Measurements from ENCODE around the gene SYNJ2.

The SYNJ2 gene

DNA sequence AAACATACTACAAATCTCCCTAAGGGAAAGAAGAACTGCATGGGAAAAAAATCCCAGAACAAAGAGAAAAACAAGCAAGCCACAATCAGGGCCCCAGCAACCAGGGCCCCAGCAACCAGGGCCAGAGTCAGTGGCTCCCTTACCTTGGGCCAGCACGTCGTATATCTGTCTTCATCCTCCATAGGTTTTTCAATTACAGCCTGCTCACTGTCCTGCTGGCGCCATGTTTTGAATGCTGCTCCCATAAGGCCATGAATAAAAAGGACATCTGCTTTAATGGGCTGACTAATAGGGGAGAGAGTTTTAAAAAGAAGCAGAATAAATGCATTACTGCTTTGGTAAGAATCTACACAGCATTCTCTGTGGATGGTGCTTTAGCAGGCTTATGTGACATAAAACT lies 137.2 kb downstream of the SYNJ2 start:
- TF ChIP-seq, protein P1, sequence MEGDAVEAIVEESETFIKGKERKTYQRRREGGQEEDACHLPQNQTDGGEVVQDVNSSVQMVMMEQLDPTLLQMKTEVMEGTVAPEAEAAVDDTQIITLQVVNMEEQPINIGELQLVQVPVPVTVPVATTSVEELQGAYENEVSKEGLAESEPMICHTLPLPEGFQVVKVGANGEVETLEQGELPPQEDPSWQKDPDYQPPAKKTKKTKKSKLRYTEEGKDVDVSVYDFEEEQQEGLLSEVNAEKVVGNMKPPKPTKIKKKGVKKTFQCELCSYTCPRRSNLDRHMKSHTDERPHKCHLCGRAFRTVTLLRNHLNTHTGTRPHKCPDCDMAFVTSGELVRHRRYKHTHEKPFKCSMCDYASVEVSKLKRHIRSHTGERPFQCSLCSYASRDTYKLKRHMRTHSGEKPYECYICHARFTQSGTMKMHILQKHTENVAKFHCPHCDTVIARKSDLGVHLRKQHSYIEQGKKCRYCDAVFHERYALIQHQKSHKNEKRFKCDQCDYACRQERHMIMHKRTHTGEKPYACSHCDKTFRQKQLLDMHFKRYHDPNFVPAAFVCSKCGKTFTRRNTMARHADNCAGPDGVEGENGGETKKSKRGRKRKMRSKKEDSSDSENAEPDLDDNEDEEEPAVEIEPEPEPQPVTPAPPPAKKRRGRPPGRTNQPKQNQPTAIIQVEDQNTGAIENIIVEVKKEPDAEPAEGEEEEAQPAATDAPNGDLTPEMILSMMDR (IDR thresholded peaks at IDR 0.05; ENCODE audit: low read depth, low read length), result no peak
- no peak for TF ChIP-seq EZH2phosphoT487 (IDR thresholded peaks at IDR 0.05; ENCODE audit: low read depth)
- Histone ChIP-seq H3K79me2 (ENCODE audit: low read length) (no peaks in the 10 kb centered on the region), H3K4me2 (ENCODE audit: low read length) (no peak overlapping the region), H3K27me3 (ENCODE audit: low read depth, low read length) (no peaks in the 10 kb centered on the region), H3K4me1 (ENCODE audit: low read length) (no peaks in the 10 kb centered on the region), H3K9ac (ENCODE audit: low read length) (no peak overlapping the region), H3K27ac (ENCODE audit: low read length) (no peak overlapping the region), H4K20me1 (ENCODE audit: insufficient read depth, low read length) (no peaks in the 10 kb centered on the region), H2AFZ (ENCODE audit: low read depth, low read length) (no peak overlapping the region), H3K9me3 (ENCODE audit: insufficient read depth, low read length) (no peaks in the 10 kb centered on the region), H3K36me3 (replicated peaks; ENCODE audit: low read depth, low read length) (no peaks in the 10 kb centered on the region), H3K4me3 (ENCODE audit: low read length) (no peak overlapping the region)

DNA sequence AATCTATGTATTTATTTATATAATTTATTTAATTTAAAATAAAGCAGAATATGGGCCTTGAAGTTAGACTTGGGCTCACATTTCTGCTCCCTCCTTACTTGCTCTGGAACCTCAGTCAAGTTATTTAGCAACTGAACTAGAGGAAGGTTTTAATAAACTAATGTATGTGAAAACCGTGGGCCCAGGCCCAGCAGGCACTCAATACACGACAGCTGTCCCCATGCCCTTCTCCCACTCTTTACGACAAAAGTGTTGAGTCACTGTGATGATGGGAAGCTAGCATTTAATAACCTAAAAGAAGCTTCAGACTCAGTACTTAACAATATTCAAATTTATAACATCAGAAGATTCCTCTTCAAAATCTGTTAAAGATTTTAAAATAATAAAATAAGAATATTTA lies 139.7 kb downstream of the SYNJ2 start:
- Histone ChIP-seq H2AFZ (ENCODE audit: low read depth, low read length) (no peak overlapping the region), H3K9me3 (ENCODE audit: insufficient read depth, low read length) (no peaks in the 10 kb centered on the region), H3K9ac (ENCODE audit: low read length) (no peak overlapping the region), H3K4me1 (ENCODE audit: low read length) (no peaks in the 10 kb centered on the region), H3K36me3 (replicated peaks; ENCODE audit: low read depth, low read length) (no peaks in the 10 kb centered on the region), H3K4me2 (ENCODE audit: low read length) (no peak overlapping the region), H3K27me3 (ENCODE audit: low read depth, low read length) (no peaks in the 10 kb centered on the region), H3K27ac (ENCODE audit: low read length) (no peak overlapping the region), H3K4me3 (ENCODE audit: low read length) (no peak overlapping the region), H4K20me1 (ENCODE audit: insufficient read depth, low read length) (no peaks in the 10 kb centered on the region), H3K79me2 (ENCODE audit: low read length) (no peaks in the 10 kb centered on the region)
- TF ChIP-seq, protein P1 (IDR thresholded peaks at IDR 0.05; ENCODE audit: low read depth, low read length), result no peak
- no peak for TF ChIP-seq EZH2phosphoT487 (IDR thresholded peaks at IDR 0.05; ENCODE audit: low read depth)

- no peaks in the 10 kb centered on the region for H3K79me2 ChIP-seq (ENCODE audit: low read length)
- no peak overlapping the region for H3K27ac ChIP-seq (ENCODE audit: low read length)
- H3K27me3 ChIP-seq (ENCODE audit: low read depth, low read length), result no peaks in the 10 kb centered on the region
- H3K9ac ChIP-seq (ENCODE audit: low read length), result no peak overlapping the region
- TF ChIP-seq, protein P1 (IDR thresholded peaks at IDR 0.05; ENCODE audit: low read depth, low read length), result no peak
- no peak for TF ChIP-seq EZH2phosphoT487 (IDR thresholded peaks at IDR 0.05; ENCODE audit: low read depth)
- H4K20me1 ChIP-seq (ENCODE audit: insufficient read depth, low read length), result no peaks in the 10 kb centered on the region
- H3K9me3 ChIP-seq (ENCODE audit: insufficient read depth, low read length), result no peaks in the 10 kb centered on the region
- H3K4me1 ChIP-seq (ENCODE audit: low read length), result no peaks in the 10 kb centered on the region
- H2AFZ ChIP-seq (ENCODE audit: low read depth, low read length), result no peak overlapping the region
- no peak overlapping the region for H3K4me3 ChIP-seq (ENCODE audit: low read length)
- no peaks in the 10 kb centered on the region for H3K36me3 ChIP-seq (replicated peaks; ENCODE audit: low read depth, low read length)
- no peak overlapping the region for H3K4me2 ChIP-seq (ENCODE audit: low read length)
Measured at GRCh38 chr6:158122048-158122447, 140.4 kb downstream of the SYNJ2 start.

DNA sequence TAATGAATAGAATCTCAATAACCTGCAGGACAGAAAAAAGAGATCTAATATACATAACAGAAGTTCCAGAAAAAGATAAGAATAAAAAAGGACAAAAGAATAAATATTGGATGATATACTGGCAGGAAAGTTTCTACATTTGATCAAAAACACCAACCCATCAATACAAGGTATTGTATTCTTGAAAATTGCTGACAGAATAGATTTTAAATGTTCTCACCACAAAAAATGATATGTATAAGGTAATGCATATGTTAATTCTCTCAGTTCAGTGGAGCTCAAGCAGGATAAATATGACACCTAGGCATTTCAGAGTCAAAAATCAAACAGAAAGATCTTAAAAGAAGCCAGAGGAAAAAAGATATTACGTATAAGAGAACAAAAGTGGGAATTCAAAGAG lies 142.6 kb downstream of the SYNJ2 start:
- H3K4me3 ChIP-seq (ENCODE audit: low read length), result no peak overlapping the region
- H3K4me1 ChIP-seq (ENCODE audit: low read length), result no peaks in the 10 kb centered on the region
- H4K20me1 ChIP-seq (ENCODE audit: insufficient read depth, low read length), result no peaks in the 10 kb centered on the region
- no peaks in the 10 kb centered on the region for H3K27me3 ChIP-seq (ENCODE audit: low read depth, low read length)
- TF ChIP-seq, protein P1 (IDR thresholded peaks at IDR 0.05; ENCODE audit: low read depth, low read length), result no peak
- no peak for TF ChIP-seq EZH2phosphoT487 (IDR thresholded peaks at IDR 0.05; ENCODE audit: low read depth)
- H2AFZ ChIP-seq (ENCODE audit: low read depth, low read length), result no peak overlapping the region
- H3K9me3 ChIP-seq (ENCODE audit: insufficient read depth, low read length), result no peaks in the 10 kb centered on the region
- H3K27ac ChIP-seq (ENCODE audit: low read length), result no peak overlapping the region
- no peak overlapping the region for H3K4me2 ChIP-seq (ENCODE audit: low read length)
- no peaks in the 10 kb centered on the region for H3K36me3 ChIP-seq (replicated peaks; ENCODE audit: low read depth, low read length)
- H3K9ac ChIP-seq (ENCODE audit: low read length), result no peak overlapping the region
- no peaks in the 10 kb centered on the region for H3K79me2 ChIP-seq (ENCODE audit: low read length)
